IMR-90 (cell line): Measurements from ENCODE around the gene GALC. TPM values are rescaled to one million over a fixed set of nuclear protein-coding genes. Genes with fewer than 3 reads are reported as not detected.

Experiments
- ATAC-seq: fragments of 200-7000 bp; cut with Tn5 transposase; 2 replicates; pipeline ENCODE4 v1.9.1; 2020; ENCODE audit warnings: low read depth, mild to moderate bottlenecking, moderate library complexity
- BruUV-seq: library from RNA; stranded (reverse); fragments of 400-500 nt; replicated peaks from 2 replicates; lab custom pipeline; 2021; lab: Mats Ljungman, UMichigan
- CTCF ChIA-PET: fragments of 300-600 bp; formaldehyde crosslinking; extraction: SDS; loops from one replicate; lab custom pipeline; 2021; ENCODE audit warnings: antibody characterized with exemption; lab: Yijun Ruan, JAX
- POLR2A ChIA-PET: fragments of 300-600 bp; sonication (Branson Sonifier 250); formaldehyde crosslinking; loops from one replicate; lab custom pipeline; 2022; ENCODE audit warnings: antibody characterized with exemption; ENCODE audit not compliant: unreplicated experiment; lab: Charles Lee
- DNase-seq: peaks from one replicate; pipeline ENCODE4 v3.0.0; 2013
- H2AFZ ChIP-seq: replicated peaks from 2 replicates; pipeline ENCODE3; 2013; ENCODE audit warnings: low read length, mild to moderate bottlenecking; ENCODE audit not compliant: poor library complexity
- H2AK5ac ChIP-seq: 2 replicates; pipeline ENCODE4 v1.6.1; 2013; ENCODE audit warnings: low read depth, low read length, inconsistent platforms
- H2AK9ac ChIP-seq: replicated peaks from 2 replicates; pipeline ENCODE3; 2013; ENCODE audit warnings: mild to moderate bottlenecking, low read depth, low read length, moderate library complexity; ENCODE audit not compliant: poor library complexity
- H2BK120ac ChIP-seq: 2 replicates; pipeline ENCODE4 v1.6.1; 2013; ENCODE audit warnings: low read depth, low read length, inconsistent platforms
- H2BK15ac ChIP-seq: 3 replicates; pipeline ENCODE4 v1.6.1; 2013; ENCODE audit warnings: low read depth, low read length, inconsistent platforms
- H2BK20ac ChIP-seq: 2 replicates; pipeline ENCODE4 v1.6.1; 2013; ENCODE audit warnings: low read depth, mild to moderate bottlenecking, inconsistent platforms, low read length, moderate library complexity
- H2BK5ac ChIP-seq: 2 replicates; pipeline ENCODE4 v1.6.1; 2013; ENCODE audit warnings: mild to moderate bottlenecking, low read depth, low read length, inconsistent platforms; ENCODE audit not compliant: poor library complexity, severe bottlenecking
- H3K14ac ChIP-seq: replicated peaks from 2 replicates; pipeline ENCODE4 v1.6.1; 2013; ENCODE audit warnings: low read depth, low read length, inconsistent platforms
- H3K18ac ChIP-seq: 2 replicates; pipeline ENCODE4 v1.6.1; 2013; ENCODE audit warnings: low read depth, low read length, control low read depth
- H3K23ac ChIP-seq: 2 replicates; pipeline ENCODE4 v1.6.1; 2013; ENCODE audit warnings: low read depth, low read length, inconsistent platforms
- H3K27ac ChIP-seq: 2 replicates; pipeline ENCODE4 v1.5.1; 2013; ENCODE audit warnings: mild to moderate bottlenecking, control low read depth, low read length; ENCODE audit not compliant: insufficient read depth
- H3K27me3 ChIP-seq: 2 replicates; pipeline ENCODE4 v1.6.1; 2013; ENCODE audit warnings: low read length; ENCODE audit not compliant: control insufficient read depth, insufficient read depth
- H3K36me3 ChIP-seq: 2 replicates; pipeline ENCODE4 v1.6.1; 2013; ENCODE audit warnings: low read length, mixed read lengths; ENCODE audit not compliant: control insufficient read depth, insufficient read depth
- H3K4ac ChIP-seq: 2 replicates; pipeline ENCODE4 v1.6.1; 2013; ENCODE audit warnings: low read depth, low read length, inconsistent platforms
- H3K4me1 ChIP-seq: 2 replicates; pipeline ENCODE4 v1.6.1; 2013; ENCODE audit warnings: low read length, mixed read lengths; ENCODE audit not compliant: control insufficient read depth, insufficient read depth
- H3K4me2 ChIP-seq: 2 replicates; pipeline ENCODE4 v1.6.1; 2013; ENCODE audit warnings: low read depth, mild to moderate bottlenecking, control low read depth, low read length, moderate library complexity
- H3K4me3 ChIP-seq: 2 replicates; pipeline ENCODE4 v1.5.1; 2013; ENCODE audit warnings: low read depth, mild to moderate bottlenecking, control low read depth, low read length, moderate library complexity; ENCODE audit not compliant: insufficient read depth
- H3K56ac ChIP-seq: 2 replicates; pipeline ENCODE4 v1.6.1; 2013; ENCODE audit warnings: low read length, inconsistent platforms; ENCODE audit not compliant: insufficient read depth; ENCODE audit errors: extremely low read depth
- H3K79me1 ChIP-seq, 2 experiments: 2 replicates each; pipeline ENCODE4 v1.6.1; 2013; ENCODE audit warnings: low read length in 2 of 2, inconsistent platforms in 1 of 2, low read depth in 1 of 2
- H3K9ac ChIP-seq: 2 replicates; pipeline ENCODE4 v1.6.1; 2013; ENCODE audit warnings: low read depth, low read length, control low read depth
- H3K9me1 ChIP-seq: 2 replicates; pipeline ENCODE4 v1.6.1; 2013; ENCODE audit warnings: low read length, inconsistent platforms; ENCODE audit not compliant: insufficient read depth
- H3K9me3 ChIP-seq: 2 replicates; pipeline ENCODE4 v1.6.1; 2013; ENCODE audit warnings: low read length; ENCODE audit not compliant: control insufficient read depth, insufficient read depth
- H4K20me1 ChIP-seq: 2 replicates; pipeline ENCODE4 v1.6.1; 2013; ENCODE audit warnings: low read length, inconsistent platforms; ENCODE audit not compliant: insufficient read depth
- H4K5ac ChIP-seq: 2 replicates; pipeline ENCODE4 v1.6.1; 2013; ENCODE audit warnings: mild to moderate bottlenecking, low read depth, low read length, control low read depth
- H4K8ac ChIP-seq, 2 experiments: 2 replicates each; pipeline ENCODE4 v1.6.1; 2013; ENCODE audit warnings: low read depth in 2 of 2, low read length in 2 of 2, control low read depth in 1 of 2, inconsistent platforms in 1 of 2
- H4K91ac ChIP-seq: 2 replicates; pipeline ENCODE4 v1.6.1; 2013; ENCODE audit warnings: low read depth, low read length, inconsistent platforms; ENCODE audit not compliant: insufficient read depth
- BHLHE40 ChIP-seq: fragments of 150-350 bp; IDR thresholded peaks from 2 replicates; pipeline ENCODE4 v1.6.1; 2016; ENCODE audit warnings: mild to moderate bottlenecking, low read depth, low read length
- CEBPB ChIP-seq: IDR thresholded peaks from 2 replicates; pipeline ENCODE4 v1.6.1; 2012; ENCODE audit warnings: low read depth, low read length, improper control_type of control experiment
- CHD1 ChIP-seq: IDR thresholded peaks from 2 replicates; pipeline ENCODE4 v1.6.1; 2012; ENCODE audit warnings: low read depth, low read length, improper control_type of control experiment
- FOS ChIP-seq: fragments of 150-350 bp; IDR thresholded peaks from 2 replicates; pipeline ENCODE4 v1.6.1; 2016; ENCODE audit warnings: low read depth, low read length
- MAFK ChIP-seq: IDR thresholded peaks from 2 replicates; pipeline ENCODE4 v1.6.1; 2012; ENCODE audit warnings: low read depth, low read length, improper control_type of control experiment
- MAZ ChIP-seq: IDR thresholded peaks from 2 replicates; pipeline ENCODE4 v1.6.1; 2012; ENCODE audit warnings: low read depth, mild to moderate bottlenecking, low read length, improper control_type of control experiment, moderate library complexity, borderline replicate concordance
- NFE2L2 ChIP-seq: fragments of 150-350 bp; IDR thresholded peaks from 2 replicates; pipeline ENCODE4 v1.6.1; 2016; ENCODE audit warnings: low read depth, mild to moderate bottlenecking, low read length
- RFX5 ChIP-seq: IDR thresholded peaks from 2 replicates; pipeline ENCODE4 v1.8.0; 2012; ENCODE audit warnings: low read depth, mild to moderate bottlenecking, low read length, moderate library complexity
- SMC3 ChIP-seq: fragments of 150-350 bp; IDR thresholded peaks from 2 replicates; pipeline ENCODE4 v1.6.1; 2016; ENCODE audit warnings: low read depth, mild to moderate bottlenecking, antibody characterized with exemption, low read length, moderate library complexity
- WGBS, 2 experiments: methylation state at CpG; one replicate each; pipeline versions ENCODE4 v1.1.5 to v1.1.7; 2013; ENCODE audit warnings: missing lambda C conversion rate in 2 of 2; ENCODE audit not compliant: insufficient read length in 1 of 2; ENCODE audit errors: extremely low coverage in 2 of 2; 5-methylcytosine and 5-hydroxymethylcytosine counted together
- dilution Hi-C: fragments of 300-500 bp; cut with HindIII; formaldehyde crosslinking; loops from one replicate; pipeline ENCODE4 v1.14.3; 2018; ENCODE audit warnings: low sequenced_read_pairs; ENCODE audit not compliant: unreplicated experiment
- in situ Hi-C: fragments of 300-500 bp; cut with MboI; formaldehyde crosslinking; loops from 3 replicates; pipeline ENCODE4 v1.14.3; 2019; ENCODE audit warnings: low sequenced_read_pairs, inconsistent platforms, mixed read lengths
- intact Hi-C: fragments of 100-400 bp; cut with micrococcal nuclease; formaldehyde crosslinking; loops from 2 replicates; pipeline ENCODE4 v1.10.0; 2022
- polyA plus RNA-seq, 3 experiments: library from polyadenylated mRNA; depleted of rRNA; stranded (reverse); fragments of >200 nt; gene quantifications; 2 replicates each; pipeline ENCODE4 v1.2.3, GENCODE V29; 2012; ENCODE audit warnings: low replicate concordance in 1 of 3
- total RNA-seq: library from RNA; depleted of rRNA; stranded (reverse); fragments of >200 nt; gene quantifications from 2 replicates; pipeline ENCODE4 v1.2.3, GENCODE V29; 2012
- TF ChIP-seq, protein P1 (sequence below): conservative IDR thresholded peaks from 2 replicates; pipeline ENCODE4 v1.5.1; 2012; ENCODE audit warnings: mild to moderate bottlenecking, low read depth, low read length, improper control_type of control experiment

Gene GALC
- total and polyA plus RNA-seq, 2 of the 4 experiments (the other 2 are of a cell fraction): 6.3 to 7.9 TPM

DNA sequence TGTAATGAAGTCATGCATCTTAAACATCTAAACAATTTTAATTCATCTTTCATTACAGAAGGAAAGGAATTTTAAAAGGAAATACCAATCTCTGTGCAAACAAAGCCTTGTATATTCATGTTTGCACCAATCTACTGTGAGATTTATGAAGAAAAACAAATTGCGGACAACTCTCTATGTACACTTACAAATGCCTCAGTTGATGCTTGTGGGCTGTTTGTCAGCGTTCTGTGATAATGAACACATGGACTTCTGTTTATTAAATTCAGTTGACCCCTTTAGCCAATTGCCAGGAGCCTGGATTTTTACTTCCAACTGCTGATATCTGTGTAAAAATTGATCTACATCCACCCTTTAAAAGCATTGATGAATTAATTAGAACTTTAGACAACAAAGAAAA, 17.3 kb upstream of the GALC start:
- Histone ChIP-seq H3K18ac (no peak overlapping the region), H2BK5ac (no peak overlapping the region), H3K27me3 (no peaks in the 10 kb centered on the region), H3K9me1 (no peaks in the 10 kb centered on the region), H3K79me1 (no peaks in the 10 kb centered on the region), H2BK20ac (no peak overlapping the region), H4K20me1 (no peaks in the 10 kb centered on the region), H3K56ac (no peak overlapping the region), H3K9me3 (no peaks in the 10 kb centered on the region), H2BK120ac (no peak overlapping the region), H3K27ac (no peak overlapping the region), H2AK5ac (no peak overlapping the region), H4K91ac (no peak overlapping the region), H2AK9ac (no peak overlapping the region), H3K23ac (no peak overlapping the region), H4K5ac (no peak overlapping the region), H2AFZ (no peak overlapping the region), H3K4me3 (no peak overlapping the region), H4K8ac (no peak overlapping the region), H3K4me1 (no peaks in the 10 kb centered on the region; the same call in 1 of the 2 replicates), H3K9ac (no peak overlapping the region), H3K4ac (no peak overlapping the region), H3K14ac (no peak overlapping the region), H2BK15ac (no peak overlapping the region), H3K36me3 (no peaks in the 10 kb centered on the region), H3K4me2 (no peak overlapping the region)
- intact Hi-C loops: loop anchor here (5.0 kb wide), 2 partner anchors 63 to 377 kb away; partner anchors contain the start of gene SPATA7
- ChIA-PET CTCF (no interaction called here), POLR2A (no interaction called here)
- no TSS peak for BruUV-seq
- TF ChIP-seq, protein P1, sequence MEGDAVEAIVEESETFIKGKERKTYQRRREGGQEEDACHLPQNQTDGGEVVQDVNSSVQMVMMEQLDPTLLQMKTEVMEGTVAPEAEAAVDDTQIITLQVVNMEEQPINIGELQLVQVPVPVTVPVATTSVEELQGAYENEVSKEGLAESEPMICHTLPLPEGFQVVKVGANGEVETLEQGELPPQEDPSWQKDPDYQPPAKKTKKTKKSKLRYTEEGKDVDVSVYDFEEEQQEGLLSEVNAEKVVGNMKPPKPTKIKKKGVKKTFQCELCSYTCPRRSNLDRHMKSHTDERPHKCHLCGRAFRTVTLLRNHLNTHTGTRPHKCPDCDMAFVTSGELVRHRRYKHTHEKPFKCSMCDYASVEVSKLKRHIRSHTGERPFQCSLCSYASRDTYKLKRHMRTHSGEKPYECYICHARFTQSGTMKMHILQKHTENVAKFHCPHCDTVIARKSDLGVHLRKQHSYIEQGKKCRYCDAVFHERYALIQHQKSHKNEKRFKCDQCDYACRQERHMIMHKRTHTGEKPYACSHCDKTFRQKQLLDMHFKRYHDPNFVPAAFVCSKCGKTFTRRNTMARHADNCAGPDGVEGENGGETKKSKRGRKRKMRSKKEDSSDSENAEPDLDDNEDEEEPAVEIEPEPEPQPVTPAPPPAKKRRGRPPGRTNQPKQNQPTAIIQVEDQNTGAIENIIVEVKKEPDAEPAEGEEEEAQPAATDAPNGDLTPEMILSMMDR: no peak
- no peak for TF ChIP-seq NFE2L2
- no peak for TF ChIP-seq CHD1
- TF ChIP-seq MAZ: no peak
- no peak for TF ChIP-seq CEBPB
- no peak for TF ChIP-seq BHLHE40
- TF ChIP-seq MAFK: no peak
- TF ChIP-seq SMC3: no peak
- no peak for TF ChIP-seq FOS
- TF ChIP-seq RFX5: no peak
- no CpG with 5 or more reads among the region's 2 CpGs for WGBS, 2 experiments
- dilution Hi-C loops: no loop called here
- no peak for DNase-seq
- in situ Hi-C loops: no loop called here
- ATAC-seq: peak; percentile 41
